HEK293 (cell line): Measurements from ENCODE around the gene MT1HL1.

Experiments used
- CTCF ChIA-PET: fragments of 350-600 bp; formaldehyde crosslinking; extraction: SDS; loops from one replicate; lab custom pipeline; 2021; ENCODE audit warnings: antibody characterized with exemption; lab: Yijun Ruan, JAX
- POLR2A ChIA-PET: fragments of 300-600 bp; formaldehyde crosslinking; extraction: SDS; loops from one replicate; lab custom pipeline; 2020; ENCODE audit warnings: antibody characterized with exemption, inconsistent platforms; lab: Yijun Ruan, JAX
- H3K27ac ChIP-seq: fragments of 200-500 bp; sonication (Bioruptor generic); 2 replicates; pipeline ENCODE4 v1.5.1; 2014; ENCODE audit warnings: low read depth, low read length, control low read depth, inconsistent platforms; ENCODE audit errors: extremely low read depth
- H3K36me3 ChIP-seq, 2 experiments: fragments of 200-500 bp in 1 of 2; sonication (Bioruptor generic) in 1 of 2; 1 replicate in 1 of 2; 2 replicates in 1 of 2; pipeline ENCODE4 v1.5.1; 2014 to 2017; ENCODE audit warnings: inconsistent platforms in 2 of 2, low read length in 2 of 2; ENCODE audit not compliant: control insufficient read depth in 2 of 2, insufficient read depth in 1 of 2
- H3K4me1 ChIP-seq: fragments of 200-500 bp; sonication (Bioruptor generic); 2 replicates; pipeline ENCODE4 v1.5.1; 2014; ENCODE audit warnings: mild to moderate bottlenecking, low read length, inconsistent platforms; ENCODE audit not compliant: control insufficient read depth, insufficient read depth
- H3K4me3 ChIP-seq: 2 replicates; pipeline ENCODE4 v1.5.1; 2011; ENCODE audit warnings: low read depth, mild to moderate bottlenecking, control low read depth, low read length, moderate library complexity
- H3K9me3 ChIP-seq: fragments of 200-500 bp; sonication (Bioruptor generic); 2 replicates; pipeline ENCODE4 v1.5.1; 2014; ENCODE audit warnings: low read depth, low read length, inconsistent platforms; ENCODE audit not compliant: control insufficient read depth, insufficient read depth
- KLF16 ChIP-seq: fragments of 450-650 bp; formaldehyde crosslinking; IDR thresholded peaks from 2 replicates; pipeline ENCODE4 v1.5.1; 2017; ENCODE audit warnings: missing biosample characterization, missing genetic modification characterization
- SP2 ChIP-seq: fragments of 450-650 bp; formaldehyde crosslinking; IDR thresholded peaks from 2 replicates; pipeline ENCODE4 v1.5.1; 2016; ENCODE audit warnings: missing biosample characterization, missing genetic modification characterization
- ZBTB17 ChIP-seq: fragments of 450-650 bp; formaldehyde crosslinking; IDR thresholded peaks from 2 replicates; pipeline ENCODE4 v1.5.1; 2016; ENCODE audit warnings: missing biosample characterization, missing genetic modification characterization
- ZBTB20 ChIP-seq: fragments of 450-650 bp; formaldehyde crosslinking; IDR thresholded peaks from 2 replicates; pipeline ENCODE4 v1.5.1; 2016; ENCODE audit warnings: missing biosample characterization, missing genetic modification characterization
- ZBTB21 ChIP-seq: fragments of 450-650 bp; formaldehyde crosslinking; IDR thresholded peaks from 2 replicates; pipeline ENCODE4 v1.5.1; 2017; ENCODE audit warnings: missing biosample characterization, missing genetic modification characterization
- ZNF112 ChIP-seq: fragments of 450-650 bp; formaldehyde crosslinking; IDR thresholded peaks from 2 replicates; pipeline ENCODE4 v1.5.0; 2017; ENCODE audit warnings: missing biosample characterization, missing genetic modification characterization
- ZNF223 ChIP-seq: fragments of 450-650 bp; formaldehyde crosslinking; IDR thresholded peaks from 2 replicates; pipeline ENCODE4 v1.5.1; 2016; ENCODE audit warnings: missing biosample characterization, missing genetic modification characterization
- ZNF335 ChIP-seq: fragments of 450-650 bp; formaldehyde crosslinking; conservative IDR thresholded peaks from 2 replicates; pipeline ENCODE4 v1.5.1; 2016; ENCODE audit warnings: missing biosample characterization, missing genetic modification characterization
- ZNF354C ChIP-seq: fragments of 450-650 bp; formaldehyde crosslinking; IDR thresholded peaks from 2 replicates; pipeline ENCODE4 v1.5.1; 2016; ENCODE audit warnings: missing biosample characterization, missing genetic modification characterization, low read depth, borderline replicate concordance
- ZNF366 ChIP-seq: fragments of 450-650 bp; formaldehyde crosslinking; conservative IDR thresholded peaks from 2 replicates; pipeline ENCODE4 v1.5.1; 2016; ENCODE audit warnings: missing biosample characterization, missing genetic modification characterization
- ZNF433 ChIP-seq: fragments of 450-650 bp; formaldehyde crosslinking; IDR thresholded peaks from 2 replicates; pipeline ENCODE4 v1.5.1; 2016; ENCODE audit warnings: missing biosample characterization, missing genetic modification characterization, low read depth
- ZNF501 ChIP-seq: fragments of 450-650 bp; formaldehyde crosslinking; IDR thresholded peaks from 2 replicates; pipeline ENCODE4 v1.5.1; 2016; ENCODE audit warnings: missing biosample characterization, missing genetic modification characterization
- ZNF510 ChIP-seq: fragments of 450-650 bp; formaldehyde crosslinking; IDR thresholded peaks from 2 replicates; pipeline ENCODE4 v1.5.1; 2018; ENCODE audit warnings: mild to moderate bottlenecking, missing genetic modification characterization, missing biosample characterization; ENCODE audit not compliant: insufficient replicate concordance
- ZNF544 ChIP-seq: fragments of 450-650 bp; formaldehyde crosslinking; IDR thresholded peaks from 2 replicates; pipeline ENCODE4 v1.5.0; 2017; ENCODE audit warnings: missing biosample characterization, missing genetic modification characterization
- ZNF623 ChIP-seq: fragments of 450-650 bp; formaldehyde crosslinking; IDR thresholded peaks from 2 replicates; pipeline ENCODE4 v1.5.1; 2016; ENCODE audit warnings: missing biosample characterization, missing genetic modification characterization
- ZNF660 ChIP-seq: fragments of 450-650 bp; IDR thresholded peaks from 2 replicates; pipeline ENCODE4 v1.5.1; 2018; ENCODE audit warnings: missing biosample characterization, mild to moderate bottlenecking, missing genetic modification characterization
- ZNF792 ChIP-seq: fragments of 450-650 bp; formaldehyde crosslinking; IDR thresholded peaks from 2 replicates; pipeline ENCODE4 v1.5.1; 2016; ENCODE audit warnings: missing biosample characterization, missing genetic modification characterization
- TF ChIP-seq, protein P1 (sequence below): fragments of 450-650 bp; formaldehyde crosslinking; IDR thresholded peaks from 2 replicates; pipeline ENCODE4 v1.5.1; 2017; ENCODE audit warnings: missing biosample characterization, missing genetic modification characterization
- TF ChIP-seq, protein P2 (sequence below): fragments of 450-650 bp; formaldehyde crosslinking; conservative IDR thresholded peaks from 2 replicates; pipeline ENCODE4 v1.5.1; 2016; ENCODE audit warnings: low read depth, missing biosample characterization, missing genetic modification characterization

MT1HL1 gene

DNA sequence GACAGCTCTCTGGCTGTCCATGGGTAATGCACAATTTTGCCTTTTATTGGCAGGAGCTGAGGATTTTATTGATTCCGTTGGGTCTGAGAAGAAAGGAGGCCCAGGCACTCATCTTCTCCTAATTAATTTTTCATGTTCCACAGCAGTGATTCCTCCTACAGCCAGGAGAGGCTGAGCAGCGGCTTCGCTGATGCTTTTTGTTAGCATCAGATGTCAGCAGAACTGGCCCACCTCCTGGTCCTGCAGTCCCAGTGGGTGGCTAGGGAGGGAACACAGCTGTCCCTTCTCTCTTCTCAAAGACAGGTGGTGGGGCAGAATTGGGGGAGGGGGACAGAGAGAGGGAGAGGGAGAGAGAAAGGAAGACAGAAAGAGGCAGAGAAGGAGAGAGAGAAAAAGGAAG lies 5.7 kb downstream of the MT1HL1 start:
- CTCF ChIA-PET, result interaction anchor here (0.7 kb wide), 1 partner anchor 12 kb away, joined by 4 read pairs; no protein-coding TSS in a partner anchor
- POLR2A ChIA-PET, result no interaction called here
- Histone ChIP-seq H3K36me3 (no peaks in the 10 kb centered on the region), H3K9me3 (no peaks in the 10 kb centered on the region), H3K4me3 (no peak overlapping the region), H3K4me1 (no peaks in the 10 kb centered on the region), H3K27ac (no peak overlapping the region)
- TF ChIP-seq ZNF366 (tag by site-specific recombination) (0 out of 2 replicates have a peak, but pooled peaks have one; percentile 22), ZNF223 (no peak), SP2 (tag by site-specific recombination) (no peak), ZBTB20 (tag by site-specific recombination) (no peak), ZNF544 (no peak)

DNA sequence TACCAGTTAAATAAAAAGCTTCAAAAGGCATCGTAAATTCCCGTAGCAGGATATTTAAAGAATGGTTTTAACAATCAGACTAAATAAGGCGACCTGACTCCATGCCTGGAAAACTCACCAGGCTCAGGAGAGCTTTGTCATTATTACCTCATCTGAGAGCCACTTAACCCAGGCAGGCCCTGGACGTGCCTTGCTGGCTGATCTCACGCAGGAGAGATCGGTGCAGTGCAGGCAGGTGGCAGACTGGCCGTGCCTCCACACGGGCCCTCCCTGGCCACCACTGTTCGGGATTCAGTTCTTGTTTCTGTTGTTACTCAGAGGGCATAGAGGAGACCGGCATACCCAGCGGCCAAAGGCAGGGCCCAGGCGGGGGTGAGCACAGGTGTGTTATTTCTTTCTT lies 6.4 kb downstream of the MT1HL1 start:
- ChIA-PET POLR2A (no interaction called here), CTCF (interaction anchor here (0.7 to 1.0 kb wide), 3 partner anchors 16 to 1418 kb away, joined by 3 read pairs; no protein-coding TSS in a partner anchor)
- no peaks in the 10 kb centered on the region for H3K9me3 ChIP-seq

DNA sequence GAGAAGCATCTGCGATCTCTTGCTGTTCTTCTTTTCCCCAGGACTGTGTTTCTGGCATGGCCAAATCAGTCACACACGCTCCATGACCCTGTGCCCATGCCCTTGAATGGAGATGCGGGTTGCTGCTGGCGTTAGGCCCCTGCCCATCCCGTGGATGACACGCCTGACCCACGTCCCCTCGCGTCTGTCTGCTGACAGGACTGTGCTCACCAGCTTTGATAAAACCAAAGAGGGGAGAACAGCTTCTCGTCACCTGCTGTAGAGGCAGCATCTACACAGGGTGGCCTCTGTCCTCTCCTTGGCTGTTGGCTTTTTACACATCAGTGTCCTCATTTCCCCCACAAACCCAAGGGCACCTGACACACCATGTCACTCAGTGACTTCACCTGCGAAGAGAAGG lies 6.9 kb downstream of the MT1HL1 start:
- CTCF ChIA-PET, result interaction anchor here (0.7 to 1.0 kb wide), 3 partner anchors 15 to 1419 kb away, joined by 3 read pairs; no protein-coding TSS in a partner anchor
- TF ChIP-seq ZNF501 (tag by site-specific recombination) (no peak), ZNF792 (tag by site-specific recombination) (no peak), ZNF433 (tag by site-specific recombination) (no peak), ZNF354C (tag by site-specific recombination) (no peak), KLF16 (tag by site-specific recombination) (no peak)
- Histone ChIP-seq H3K4me1 (no peaks in the 10 kb centered on the region), H3K36me3 (no peaks in the 10 kb centered on the region), H3K4me3 (no peak overlapping the region), H3K27ac (no peak overlapping the region), H3K9me3 (no peaks in the 10 kb centered on the region)
- POLR2A ChIA-PET, result no interaction called here

More for the DNA sequence above, 6.4 kb downstream of the MT1HL1 start:
- Histone ChIP-seq H3K27ac (no peak overlapping the region), H3K4me3 (no peak overlapping the region), H3K4me1 (no peaks in the 10 kb centered on the region)
- TF ChIP-seq ZNF335 (tag by site-specific recombination), result peak; percentile 83
- TF ChIP-seq ZNF623, result no peak
- TF ChIP-seq, protein P1, sequence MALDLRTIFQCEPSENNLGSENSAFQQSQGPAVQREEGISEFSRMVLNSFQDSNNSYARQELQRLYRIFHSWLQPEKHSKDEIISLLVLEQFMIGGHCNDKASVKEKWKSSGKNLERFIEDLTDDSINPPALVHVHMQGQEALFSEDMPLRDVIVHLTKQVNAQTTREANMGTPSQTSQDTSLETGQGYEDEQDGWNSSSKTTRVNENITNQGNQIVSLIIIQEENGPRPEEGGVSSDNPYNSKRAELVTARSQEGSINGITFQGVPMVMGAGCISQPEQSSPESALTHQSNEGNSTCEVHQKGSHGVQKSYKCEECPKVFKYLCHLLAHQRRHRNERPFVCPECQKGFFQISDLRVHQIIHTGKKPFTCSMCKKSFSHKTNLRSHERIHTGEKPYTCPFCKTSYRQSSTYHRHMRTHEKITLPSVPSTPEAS (tag by site-specific recombination), result no peak
- no peak for TF ChIP-seq ZNF112 (tag by site-specific recombination)
- TF ChIP-seq ZBTB17 (tag by site-specific recombination), result peak; percentile 67; the same call in 1 of the 2 replicates
- TF ChIP-seq ZNF660 (tag by site-specific recombination), result 0 out of 2 replicates have a peak, but pooled peaks have one; percentile 46
- 0 out of 2 replicates have a peak, but pooled peaks have one; percentile 25 for TF ChIP-seq ZBTB21 (tag by site-specific recombination)
- no peak for TF ChIP-seq ZNF510 (tag by site-specific recombination)
- TF ChIP-seq, all 188 proteins: peak for 4
- no peaks in the 10 kb centered on the region for H3K36me3 ChIP-seq

DNA sequence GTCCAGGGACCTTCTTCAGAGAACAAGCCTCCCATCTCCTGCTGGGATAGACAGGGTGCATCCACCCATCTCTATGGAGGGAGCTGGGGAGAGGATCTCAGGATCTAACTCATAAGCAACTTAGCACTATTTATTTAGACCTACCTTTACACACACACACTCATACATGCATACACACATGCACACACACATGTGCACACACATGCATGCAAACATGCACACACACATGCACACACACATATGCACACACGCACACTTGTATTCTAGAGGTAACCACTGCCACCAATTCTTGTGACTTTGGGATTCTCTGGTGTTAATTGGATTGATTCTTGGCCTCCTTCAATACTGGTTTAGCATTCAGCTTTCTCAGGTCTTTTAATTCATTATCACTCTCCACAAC lies 9.8 kb downstream of the MT1HL1 start:
- Histone ChIP-seq H3K27ac (no peak overlapping the region), H3K9me3 (no peaks in the 10 kb centered on the region; the same call in 1 of the 2 replicates), H3K4me1 (no peaks in the 10 kb centered on the region), H3K4me3 (no peak overlapping the region), H3K36me3 (no peaks in the 10 kb centered on the region)
- ChIA-PET POLR2A (no interaction called here), CTCF (interaction anchor here (0.7 kb wide), 1 partner anchor 101 kb away, joined by 3 read pairs; no protein-coding TSS in a partner anchor)
- TF ChIP-seq, protein P1 (tag by site-specific recombination), result peak; percentile 66
- TF ChIP-seq, protein P2, sequence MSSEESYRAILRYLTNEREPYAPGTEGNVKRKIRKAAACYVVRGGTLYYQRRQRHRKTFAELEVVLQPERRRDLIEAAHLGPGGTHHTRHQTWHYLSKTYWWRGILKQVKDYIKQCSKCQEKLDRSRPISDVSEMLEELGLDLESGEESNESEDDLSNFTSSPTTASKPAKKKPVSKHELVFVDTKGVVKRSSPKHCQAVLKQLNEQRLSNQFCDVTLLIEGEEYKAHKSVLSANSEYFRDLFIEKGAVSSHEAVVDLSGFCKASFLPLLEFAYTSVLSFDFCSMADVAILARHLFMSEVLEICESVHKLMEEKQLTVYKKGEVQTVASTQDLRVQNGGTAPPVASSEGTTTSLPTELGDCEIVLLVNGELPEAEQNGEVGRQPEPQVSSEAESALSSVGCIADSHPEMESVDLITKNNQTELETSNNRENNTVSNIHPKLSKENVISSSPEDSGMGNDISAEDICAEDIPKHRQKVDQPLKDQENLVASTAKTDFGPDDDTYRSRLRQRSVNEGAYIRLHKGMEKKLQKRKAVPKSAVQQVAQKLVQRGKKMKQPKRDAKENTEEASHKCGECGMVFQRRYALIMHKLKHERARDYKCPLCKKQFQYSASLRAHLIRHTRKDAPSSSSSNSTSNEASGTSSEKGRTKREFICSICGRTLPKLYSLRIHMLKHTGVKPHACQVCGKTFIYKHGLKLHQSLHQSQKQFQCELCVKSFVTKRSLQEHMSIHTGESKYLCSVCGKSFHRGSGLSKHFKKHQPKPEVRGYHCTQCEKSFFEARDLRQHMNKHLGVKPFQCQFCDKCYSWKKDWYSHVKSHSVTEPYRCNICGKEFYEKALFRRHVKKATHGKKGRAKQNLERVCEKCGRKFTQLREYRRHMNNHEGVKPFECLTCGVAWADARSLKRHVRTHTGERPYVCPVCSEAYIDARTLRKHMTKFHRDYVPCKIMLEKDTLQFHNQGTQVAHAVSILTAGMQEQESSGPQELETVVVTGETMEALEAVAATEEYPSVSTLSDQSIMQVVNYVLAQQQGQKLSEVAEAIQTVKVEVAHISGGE, result no peak
